ENCODE data around the gene EXOC3L1.

DNA sequence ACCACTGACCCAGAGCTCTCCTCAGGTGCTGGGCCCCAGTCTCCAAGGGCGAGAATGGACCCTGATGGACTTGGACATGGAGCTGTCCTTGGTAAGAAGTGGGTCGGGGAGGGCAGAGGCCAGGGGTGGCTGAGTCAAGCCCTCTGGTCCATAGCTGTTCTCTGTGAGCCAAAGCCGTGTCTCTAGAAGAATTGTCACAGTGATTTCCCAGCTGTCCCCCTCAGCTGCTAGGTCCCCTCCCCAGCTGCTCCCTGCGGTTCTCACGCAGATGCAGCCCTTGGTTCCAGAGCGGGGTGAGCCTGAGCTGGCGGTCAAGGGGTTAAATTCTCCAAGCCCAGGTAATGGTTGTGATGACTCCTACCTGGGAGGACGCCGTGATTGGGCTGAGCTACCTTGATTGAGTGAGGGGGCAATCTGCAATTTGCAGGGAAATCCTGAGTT lies 20.9 kb downstream of the EXOC3L1 start:
- TF ChIP-seq POLR2A (IDR thresholded peaks at IDR 0.05; ENCODE audit: low read length) (no peak), GATA1 (IDR thresholded peaks at IDR 0.05; ENCODE audit: low read depth, low read length) (no peak)
